Glomerular visceral epithelial cell (primary cell): ENCODE measurements around the gene SEC22C.
A peak's percentile ranks its signal among the peaks of the same experiment; 100 is the strongest.
"Not testable (repeated sequence)": the region's sequence is repeated elsewhere in the genome, so short reads cannot be mapped to it uniquely, and the experiment has no call there.

Source experiments
- DNase-seq: peaks from one replicate; pipeline ENCODE4 v3.0.0-alpha.2; 2016; ENCODE audit errors: extremely low spot score

The SEC22C gene

DNA sequence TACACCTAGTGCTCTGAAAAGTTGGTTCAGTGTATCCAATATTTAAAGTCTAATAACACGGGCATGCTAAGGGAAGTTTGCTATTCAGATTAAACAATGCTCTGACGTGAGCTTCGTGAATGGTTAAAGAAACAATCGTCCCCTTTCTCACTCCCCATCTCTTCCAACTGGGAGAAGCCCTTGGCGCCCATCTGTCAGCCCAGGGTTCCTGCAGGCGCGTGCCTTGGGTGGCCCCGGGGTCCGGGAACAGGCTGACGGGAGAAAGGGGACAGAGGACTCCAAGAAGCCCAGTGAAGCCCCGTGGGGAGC, 413 bp downstream of the SEC22C start:
- DNase-seq = no peak

- DNase-seq = not testable (repeated sequence)
Observed at GRCh38 chr3:42579346-42579745, 2.4 kb downstream of the SEC22C start.

DNA sequence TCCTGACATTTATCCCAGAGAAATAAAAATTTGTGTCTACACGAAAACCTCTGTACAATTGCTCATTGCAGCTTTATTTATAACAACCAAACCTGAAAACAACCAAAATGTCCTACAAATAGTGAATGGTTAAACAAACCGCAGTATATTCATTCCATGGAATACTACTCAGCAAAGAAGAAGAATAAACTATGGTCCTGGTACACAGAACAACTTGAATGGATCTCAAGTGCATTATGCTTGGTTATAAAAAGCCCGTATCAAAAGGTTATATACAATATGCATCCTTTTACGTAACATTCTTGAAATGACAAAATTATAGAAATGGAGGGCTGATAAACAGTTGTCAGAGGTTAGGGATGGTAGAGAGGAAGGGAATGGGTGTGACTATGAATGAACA, 3.7 kb downstream of the SEC22C start:
- no peak for DNase-seq

DNA sequence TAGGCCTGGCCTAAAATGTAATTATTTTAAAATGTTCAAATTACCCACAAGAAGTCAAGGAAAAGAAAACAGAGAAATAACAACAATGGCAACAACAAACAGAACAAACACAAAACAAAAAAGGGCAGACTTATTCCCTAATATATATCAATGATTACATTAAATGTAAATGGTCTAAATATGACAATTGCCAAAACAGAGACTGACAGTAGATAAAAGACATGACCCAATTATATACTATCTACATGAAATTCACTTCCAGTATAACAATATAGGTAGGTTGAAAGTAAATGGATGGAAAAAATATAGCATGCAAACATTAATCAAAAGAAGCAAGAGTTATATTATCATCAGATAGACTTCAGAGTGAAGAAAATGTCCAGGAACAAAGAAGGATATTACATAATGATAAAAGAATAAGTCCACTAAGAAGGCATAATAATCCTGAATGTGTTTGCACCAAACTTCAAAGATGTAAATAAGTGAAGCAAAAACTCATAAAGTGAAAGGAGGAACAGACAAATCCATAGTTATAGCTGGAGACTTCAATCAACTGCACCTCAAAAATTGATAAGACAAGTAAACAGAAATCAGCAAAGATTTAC, 6.5 kb downstream of the SEC22C start:
- no peak for DNase-seq

- peak; percentile 37 for DNase-seq
Observed at GRCh38 chr3:42572278-42572677, 9.5 kb downstream of the SEC22C start.

- no peak for DNase-seq
Observed at GRCh38 chr3:42569593-42570142, 12.1 kb downstream of the SEC22C start.

- DNase-seq = no peak
Observed at GRCh38 chr3:42562047-42562907, 19.5 kb downstream of the SEC22C start.

DNA sequence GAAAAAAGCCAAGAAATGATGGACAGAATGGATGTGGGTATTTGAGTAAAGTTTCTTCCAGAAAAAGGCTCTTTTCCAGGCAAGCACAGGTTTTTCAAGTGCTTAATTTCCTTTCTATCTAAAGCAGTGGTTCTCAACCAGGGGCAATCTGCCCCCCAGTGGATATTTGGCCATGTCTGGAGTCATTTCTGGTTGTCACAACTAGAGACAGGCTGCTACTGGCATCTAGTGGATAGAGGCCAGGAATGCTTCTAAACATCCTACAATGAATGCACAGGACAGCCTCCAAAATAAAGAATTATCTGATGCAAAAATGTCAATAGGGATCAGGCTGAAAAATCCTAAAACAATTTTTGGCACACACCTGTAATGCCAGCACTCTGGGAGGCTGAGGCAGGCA, 23.9 kb downstream of the SEC22C start:
- no peak for DNase-seq

DNA sequence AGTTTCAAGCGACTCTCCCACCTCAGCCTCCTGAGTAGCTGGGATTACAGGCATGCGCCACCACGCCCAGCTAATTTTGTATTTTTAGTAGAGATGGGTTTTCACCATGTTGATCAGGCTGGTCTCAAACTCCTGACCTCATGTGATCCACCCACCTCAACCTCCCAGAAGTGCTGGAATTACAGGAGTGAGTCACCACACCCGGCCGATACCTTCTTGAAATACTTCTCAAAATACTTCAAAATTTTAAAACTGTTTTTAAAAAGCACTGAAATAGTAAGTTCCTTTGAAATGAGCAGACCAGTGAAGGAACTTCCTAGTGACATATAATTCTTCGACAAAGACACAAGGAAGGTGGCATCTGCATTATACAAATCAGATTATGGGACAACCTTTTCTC, 24.9 kb downstream of the SEC22C start:
- DNase-seq = not testable (repeated sequence)

DNA sequence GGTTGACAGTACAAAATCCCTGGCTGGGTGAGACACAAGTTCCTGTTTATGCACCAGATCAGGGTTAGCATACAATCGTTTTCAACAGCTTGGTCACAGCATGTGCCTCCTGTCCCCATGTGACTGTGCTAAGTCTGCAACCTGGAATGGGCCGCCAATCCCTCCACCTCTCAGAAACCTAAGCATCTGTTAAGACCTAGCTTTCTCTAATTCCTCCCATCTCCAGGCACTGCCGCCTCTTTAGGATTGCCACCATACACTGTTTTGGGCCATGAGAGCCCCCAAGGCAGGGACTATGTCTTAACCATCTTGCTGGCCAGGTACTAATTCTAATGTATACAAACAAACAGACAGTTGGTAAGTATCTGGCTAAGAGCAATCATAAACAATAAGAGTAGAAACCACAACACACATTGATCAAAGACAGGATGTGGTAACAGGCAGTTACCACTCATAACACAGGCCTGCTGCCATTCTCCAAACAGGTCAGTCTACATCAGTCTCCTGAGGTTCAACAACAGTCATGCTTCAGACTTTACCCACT, 25.6 kb downstream of the SEC22C start:
- no peak for DNase-seq

DNA sequence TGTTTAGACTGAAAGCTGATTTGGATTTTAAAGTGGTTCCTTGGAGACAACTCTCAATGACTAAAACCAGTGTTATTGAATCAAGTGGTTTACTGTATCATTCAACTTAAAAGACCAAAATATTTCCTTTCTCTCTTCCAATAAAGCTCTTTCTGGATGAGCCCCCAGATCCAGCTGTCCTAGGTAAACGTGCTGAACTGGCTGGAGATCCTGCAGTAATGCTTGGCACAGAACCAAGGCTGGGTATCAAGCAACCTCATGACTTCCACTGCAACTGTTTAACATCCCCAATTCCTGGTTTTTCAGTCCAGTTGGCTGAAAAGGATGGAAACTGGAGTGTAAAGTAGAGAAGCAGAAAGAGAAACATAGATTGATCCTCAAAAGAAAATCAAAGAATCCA, 28.9 kb downstream of the SEC22C start:
- DNase-seq = no peak

GRCh38 chr3:42550250-42550649, 31.5 kb downstream of the SEC22C start:
- no peak for DNase-seq

- DNase-seq = no peak
Observed at GRCh38 chr3:42549131-42549530, 32.6 kb downstream of the SEC22C start.

- peak; percentile 48 for DNase-seq
Observed at GRCh38 chr3:42547401-42547945, 34.3 kb downstream of the SEC22C start.

- DNase-seq = no peak
Observed at GRCh38 chr3:42546691-42547213, 35.0 kb downstream of the SEC22C start.

DNA sequence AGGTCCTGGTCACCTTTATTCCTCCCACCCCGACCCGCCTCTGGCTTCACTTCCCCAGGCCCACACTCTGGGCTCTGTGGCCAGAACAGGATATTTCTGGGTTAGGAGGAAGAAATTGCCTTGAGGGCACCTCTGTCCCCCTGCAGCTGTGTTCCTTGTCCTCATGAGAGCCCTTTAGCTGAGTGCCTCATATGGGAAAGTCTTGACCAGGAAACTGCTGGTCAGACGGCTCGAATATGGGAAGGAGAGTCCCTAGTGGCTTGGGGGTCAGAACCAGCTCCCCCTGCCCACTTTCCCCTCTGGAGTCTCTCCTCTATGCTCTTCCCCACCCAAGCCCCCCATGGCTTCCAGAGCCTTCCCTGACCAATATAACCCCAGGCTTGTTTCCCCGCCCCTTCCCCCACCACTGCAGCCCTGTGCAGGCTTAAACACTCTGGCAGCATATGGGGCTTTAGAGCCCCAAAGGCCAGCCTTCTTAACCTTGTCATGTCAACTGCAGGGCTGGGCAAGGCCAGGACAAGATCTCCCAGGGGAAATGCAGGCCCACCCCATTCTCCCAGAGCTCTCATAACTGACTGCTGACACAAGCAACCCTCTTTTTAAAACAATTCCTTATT, 36.4 kb downstream of the SEC22C start:
- no peak for DNase-seq

- DNase-seq = no peak
Observed at GRCh38 chr3:42544492-42545283, 37.1 kb downstream of the SEC22C start.

GRCh38 chr3:42541079-42541478, 40.7 kb downstream of the SEC22C start:
- no peak for DNase-seq

DNA sequence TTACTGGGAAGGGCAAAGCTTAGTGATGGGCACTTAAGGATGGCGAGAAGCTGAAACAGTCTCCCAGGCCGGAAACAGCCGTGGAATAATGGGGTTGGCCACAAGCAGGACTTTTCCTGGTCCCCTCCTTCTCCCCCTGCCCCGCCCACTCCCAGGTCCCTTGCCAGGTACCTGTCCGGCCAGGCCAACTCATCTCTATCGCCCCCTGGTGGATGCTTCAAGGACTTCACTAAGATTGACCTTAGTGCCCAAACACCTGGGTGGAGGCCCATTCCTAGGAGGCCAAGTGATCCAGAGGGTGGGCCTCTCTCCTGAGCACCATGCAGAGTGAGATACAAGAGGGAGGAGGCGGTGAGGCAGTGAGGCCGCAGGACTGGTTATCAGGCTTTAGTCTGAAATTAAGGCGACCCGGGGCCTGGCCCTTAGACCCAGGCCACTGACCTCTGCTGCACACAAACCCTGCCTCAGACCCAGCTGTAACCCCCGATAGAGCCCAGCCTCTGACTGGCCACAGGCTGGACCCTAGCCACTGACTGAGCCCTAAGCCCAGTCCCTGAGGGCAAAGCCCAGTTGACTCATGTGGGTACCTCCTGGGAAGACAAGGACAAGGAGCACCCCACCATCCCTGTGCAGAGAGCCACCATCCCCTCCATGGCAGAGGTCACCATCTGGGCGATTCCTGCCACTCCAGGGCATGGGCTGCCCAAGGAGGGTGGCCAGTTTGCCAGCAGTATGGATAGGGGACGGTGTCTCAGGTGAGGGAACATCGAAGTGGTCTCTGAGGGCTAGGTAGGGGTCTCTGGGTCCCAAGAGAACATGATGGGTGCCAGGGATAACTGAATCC, 41.7 kb downstream of the SEC22C start:
- peak; percentile 37 for DNase-seq

DNA sequence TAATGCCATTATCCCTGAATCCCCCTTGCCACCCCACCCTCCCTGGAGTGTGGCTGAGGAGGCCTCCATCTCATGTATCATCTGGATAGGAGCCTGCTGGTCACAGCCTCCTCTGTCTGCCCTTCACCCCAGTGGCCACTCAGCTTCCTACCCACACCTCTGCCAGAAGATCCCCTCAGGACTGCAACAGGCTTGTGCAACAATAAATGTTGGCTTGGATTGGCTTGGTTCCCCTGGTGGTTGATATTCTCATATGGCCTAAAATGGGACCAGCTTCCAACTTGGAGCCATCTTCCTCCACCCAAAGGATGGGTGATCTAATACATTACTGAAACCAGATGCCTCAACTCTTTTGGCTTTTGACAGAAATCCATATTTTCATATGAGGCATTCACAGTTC, 44.4 kb downstream of the SEC22C start:
- no peak for DNase-seq
